Stimulated activated CD4-positive, alpha-beta T cell treated with anti-CD3 and anti-CD28 coated beads, Interleukin-4, amount 100 ng/mL, for 24 hours (primary cell): Measurements from ENCODE around the gene GATA3.

ENCODE experiments used
- DNase-seq: peaks from one replicate; pipeline ENCODE4 v3.0.0-alpha.2; 2020

GATA3 gene

DNA sequence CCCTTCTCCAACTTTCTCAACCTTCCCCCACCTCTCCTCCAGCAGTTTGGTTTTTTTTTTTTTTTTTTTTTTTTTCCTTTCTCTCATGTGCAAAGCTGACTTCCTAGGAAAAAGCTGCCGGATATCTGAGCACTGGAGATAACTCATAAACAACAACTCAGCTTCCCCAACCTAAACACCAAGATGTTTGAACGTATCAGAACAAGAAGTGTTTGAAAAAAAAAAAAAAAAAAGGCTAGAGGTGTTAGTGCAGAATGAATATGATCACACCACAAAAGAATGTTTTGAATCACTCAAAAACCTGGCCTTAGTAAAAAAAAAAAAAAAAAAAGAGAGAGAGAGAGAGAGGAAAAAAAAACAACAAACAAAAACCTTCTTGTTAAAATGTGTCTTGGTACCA is 11.2 kb downstream of the GATA3 start:
- no peak for DNase-seq

DNA sequence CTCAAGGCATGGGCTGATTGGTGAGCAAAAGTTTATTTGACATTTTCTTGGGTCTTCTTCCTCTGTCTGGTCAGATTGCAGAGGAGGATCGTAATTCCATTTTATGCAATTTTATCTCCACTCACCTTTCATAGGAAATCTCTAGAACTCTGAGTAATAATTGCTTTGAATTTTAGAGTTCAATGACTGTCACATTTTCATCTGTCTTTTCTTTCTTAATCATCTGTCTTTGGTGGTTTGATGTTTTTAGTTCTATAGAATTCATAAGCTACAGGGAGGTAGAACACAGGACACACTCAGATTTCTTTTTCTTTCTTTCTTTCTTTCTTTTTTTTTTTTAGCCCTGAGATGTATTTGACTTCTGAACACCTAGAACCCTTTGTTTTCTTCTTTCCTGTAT is 11.6 kb downstream of the GATA3 start:
- no peak for DNase-seq

DNA sequence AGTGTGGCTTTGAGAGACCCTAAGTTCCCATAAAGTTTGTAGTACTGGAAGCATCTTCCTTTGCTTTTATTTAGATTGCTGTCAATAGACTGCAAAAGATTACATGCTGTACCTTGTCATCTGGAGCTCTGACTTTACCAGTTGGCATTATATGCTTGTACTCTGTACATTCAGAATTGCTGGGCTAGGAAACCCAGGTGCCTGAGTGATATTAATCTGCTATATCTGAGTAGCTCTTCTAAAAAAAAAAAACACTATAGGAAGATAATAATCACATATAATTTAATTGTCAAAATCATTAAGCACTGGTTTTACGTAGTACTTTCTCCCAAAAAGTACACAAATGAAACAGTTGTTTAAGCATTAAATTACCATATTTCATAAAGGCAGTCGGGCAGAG is 12.3 kb downstream of the GATA3 start:
- DNase-seq, result no peak

DNA sequence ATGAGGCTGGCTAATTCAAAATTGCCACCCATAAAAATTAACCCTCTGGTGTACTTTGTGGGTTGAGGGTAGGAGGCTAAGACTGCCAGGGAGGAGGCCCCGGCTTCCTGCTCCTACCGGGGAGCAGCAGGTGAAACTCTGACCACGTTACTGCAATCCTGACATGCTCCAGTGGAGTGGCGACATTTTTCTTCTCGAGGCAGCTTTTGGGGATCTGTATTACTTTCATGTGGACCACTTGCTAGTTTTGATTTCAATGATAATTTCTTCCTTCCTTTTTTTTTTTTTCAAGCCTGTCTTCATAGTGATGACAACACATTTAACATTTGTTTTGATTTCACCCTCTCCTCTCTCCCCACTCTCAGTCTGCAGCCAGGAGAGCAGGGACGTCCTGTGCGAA is 14.6 kb downstream of the GATA3 start:
- DNase-seq, result no peak

DNA sequence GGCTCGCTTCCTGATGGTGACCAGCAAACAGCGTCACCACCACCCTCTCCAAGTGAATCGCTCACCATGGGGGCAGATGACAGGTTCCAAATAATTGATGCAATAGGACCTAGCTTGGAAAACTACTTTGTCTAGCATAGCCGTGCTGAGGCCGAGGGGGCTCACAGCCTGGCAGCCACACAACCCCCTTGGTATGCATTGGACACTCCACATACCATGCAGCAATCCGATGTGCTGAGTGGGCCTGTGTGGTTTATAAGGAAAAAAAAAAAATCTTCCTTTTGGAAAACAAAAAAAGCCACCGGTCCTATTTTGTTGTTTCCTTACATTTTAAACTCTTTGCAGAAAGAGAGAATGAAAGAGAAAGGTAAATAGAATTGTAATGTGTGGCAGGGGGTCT is 15.1 kb downstream of the GATA3 start:
- no peak for DNase-seq

DNA sequence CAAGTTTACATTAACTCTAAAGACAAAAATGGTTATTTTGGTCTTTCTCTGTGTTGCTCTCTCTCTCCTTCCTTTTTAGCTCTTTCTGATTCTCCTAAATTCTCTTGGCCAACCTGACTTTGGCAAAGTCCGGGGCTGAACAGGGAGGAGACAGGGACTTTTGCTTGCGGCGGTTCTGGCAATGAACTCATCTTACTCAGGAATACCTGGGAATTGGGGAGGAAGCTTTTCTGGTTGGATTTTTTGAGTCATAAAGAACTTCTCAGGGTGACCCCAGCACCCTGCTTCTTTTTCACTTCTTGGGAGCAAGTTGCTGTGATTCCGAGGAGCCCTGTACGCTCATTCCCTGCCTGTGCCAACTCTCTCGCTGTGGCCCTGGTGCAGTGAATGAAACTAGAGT is 16.0 kb downstream of the GATA3 start:
- no peak for DNase-seq

DNA sequence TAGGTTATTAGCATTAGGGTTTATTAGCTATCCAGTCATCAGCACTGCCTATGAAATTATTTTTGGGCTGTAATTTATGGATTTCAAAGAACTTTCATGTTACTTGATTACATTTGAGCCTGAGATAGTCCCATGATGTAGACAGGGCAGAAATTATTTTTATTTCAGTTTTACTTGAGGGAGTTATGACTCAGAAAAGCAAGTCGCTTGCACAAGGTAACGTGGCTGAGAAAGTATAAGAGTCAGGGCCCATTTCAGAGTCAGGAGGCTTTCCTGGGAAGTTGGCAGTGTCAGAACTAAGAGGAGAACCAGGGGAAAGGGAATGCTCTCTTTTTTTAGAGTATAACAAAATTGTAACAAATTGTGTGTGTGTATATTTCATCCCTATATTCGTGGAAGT is 16.5 kb downstream of the GATA3 start:
- no peak for DNase-seq

DNA sequence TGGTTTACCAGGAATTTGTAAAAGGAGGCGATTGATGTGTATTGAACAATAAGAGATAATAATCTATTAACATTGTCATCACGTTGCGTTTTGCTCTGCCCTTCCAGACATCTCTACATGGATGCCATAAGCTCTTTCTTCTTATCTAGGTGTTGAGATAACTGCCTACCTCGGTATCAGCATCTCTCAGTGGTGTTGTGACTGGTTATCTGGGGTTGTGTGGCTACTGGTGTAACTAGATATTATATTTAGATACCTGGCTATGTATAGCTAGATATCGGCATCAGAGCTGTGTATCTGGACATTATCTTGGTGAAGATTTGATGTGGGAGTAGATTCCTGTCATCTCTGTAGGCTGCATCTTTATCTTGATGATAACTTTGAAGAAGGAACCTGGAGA is 17.2 kb downstream of the GATA3 start:
- no peak for DNase-seq

DNA sequence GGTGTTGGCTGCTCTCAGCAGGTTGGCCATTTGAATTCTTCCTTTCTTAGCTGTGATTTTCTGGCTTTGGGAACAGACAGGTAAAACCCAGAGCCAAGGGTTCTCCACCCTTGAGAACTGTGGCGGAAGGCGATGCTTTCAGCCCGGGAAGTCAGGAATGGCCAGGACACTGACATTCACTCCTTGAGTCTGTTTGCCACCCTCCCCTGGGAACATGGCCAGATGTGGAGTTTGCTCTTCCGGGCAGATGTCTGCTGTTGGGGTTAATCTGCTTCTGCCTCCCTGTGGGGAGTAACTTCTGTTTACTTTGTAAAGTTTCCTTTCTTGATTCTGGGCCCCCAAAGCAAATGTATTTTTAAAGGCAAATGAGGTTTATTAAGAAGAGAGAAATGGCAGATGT is 17.7 kb downstream of the GATA3 start:
- no peak for DNase-seq

DNA sequence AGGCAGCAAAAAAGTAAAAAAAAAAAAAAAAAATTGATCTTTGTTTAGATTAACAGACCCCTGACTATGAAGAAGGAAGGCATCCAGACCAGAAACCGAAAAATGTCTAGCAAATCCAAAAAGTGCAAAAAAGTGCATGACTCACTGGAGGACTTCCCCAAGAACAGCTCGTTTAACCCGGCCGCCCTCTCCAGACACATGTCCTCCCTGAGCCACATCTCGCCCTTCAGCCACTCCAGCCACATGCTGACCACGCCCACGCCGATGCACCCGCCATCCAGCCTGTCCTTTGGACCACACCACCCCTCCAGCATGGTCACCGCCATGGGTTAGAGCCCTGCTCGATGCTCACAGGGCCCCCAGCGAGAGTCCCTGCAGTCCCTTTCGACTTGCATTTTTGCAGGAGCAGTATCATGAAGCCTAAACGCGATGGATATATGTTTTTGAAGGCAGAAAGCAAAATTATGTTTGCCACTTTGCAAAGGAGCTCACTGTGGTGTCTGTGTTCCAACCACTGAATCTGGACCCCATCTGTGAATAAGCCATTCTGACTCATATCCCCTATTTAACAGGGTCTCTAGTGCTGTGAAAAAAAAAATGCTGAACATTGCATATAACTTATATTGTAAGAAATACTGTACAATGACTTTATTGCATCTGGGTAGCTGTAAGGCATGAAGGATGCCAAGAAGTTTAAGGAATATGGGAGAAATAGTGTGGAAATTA is 19.4 kb downstream of the GATA3 start:
- no peak for DNase-seq

DNA sequence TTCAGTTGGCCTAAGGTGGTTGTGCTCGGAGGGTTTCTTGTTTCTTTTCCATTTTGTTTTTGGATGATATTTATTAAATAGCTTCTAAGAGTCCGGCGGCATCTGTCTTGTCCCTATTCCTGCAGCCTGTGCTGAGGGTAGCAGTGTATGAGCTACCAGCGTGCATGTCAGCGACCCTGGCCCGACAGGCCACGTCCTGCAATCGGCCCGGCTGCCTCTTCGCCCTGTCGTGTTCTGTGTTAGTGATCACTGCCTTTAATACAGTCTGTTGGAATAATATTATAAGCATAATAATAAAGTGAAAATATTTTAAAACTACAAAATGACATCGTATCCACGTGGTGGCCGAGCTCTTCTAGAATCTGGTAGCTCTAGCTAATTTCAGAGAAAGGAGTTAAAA is 20.4 kb downstream of the GATA3 start:
- DNase-seq, result no peak

DNA sequence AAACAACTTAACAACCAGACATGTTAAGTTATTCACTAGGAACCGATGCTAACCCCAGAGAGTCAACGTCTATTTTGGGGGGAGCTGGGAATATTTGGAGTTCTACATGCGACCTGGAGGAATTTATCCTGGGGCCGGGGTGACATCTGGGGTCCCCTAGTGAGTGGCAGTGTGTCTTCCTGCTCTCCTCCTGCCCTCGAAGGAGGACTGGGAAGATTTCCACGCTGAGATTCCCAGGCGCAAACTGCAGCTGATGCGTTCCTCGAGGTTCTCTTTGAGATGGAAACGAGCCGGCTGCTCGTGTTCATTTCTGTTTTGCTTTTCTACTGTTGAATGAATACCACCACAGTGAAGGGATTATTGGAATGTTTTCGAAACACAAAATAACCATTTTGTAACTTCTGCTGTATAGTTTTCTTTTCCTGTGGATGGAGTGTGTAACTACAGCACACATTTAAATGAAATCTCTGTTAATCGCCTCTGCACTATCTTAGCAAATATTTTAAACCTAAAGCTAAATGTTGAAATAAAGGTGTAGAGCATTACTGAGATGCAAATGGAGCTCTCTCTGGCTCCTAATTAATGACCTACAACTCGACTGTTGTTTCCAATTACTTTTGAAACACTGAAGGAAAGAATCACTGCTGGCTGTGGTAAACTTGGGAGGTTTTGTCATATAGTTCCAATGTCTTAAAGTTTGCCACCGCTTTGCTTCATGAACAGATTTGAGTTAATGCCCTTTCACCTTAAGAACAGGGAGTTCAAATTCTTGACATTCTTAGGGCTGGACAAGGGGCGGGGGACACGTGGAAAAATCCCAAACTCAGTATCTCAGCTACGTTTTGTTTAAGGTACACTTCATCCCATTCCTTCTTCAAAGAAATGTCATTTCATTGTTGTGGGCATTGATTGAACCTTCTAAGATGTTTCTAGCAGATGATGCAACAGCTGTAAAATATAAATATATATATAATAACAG is 21.1 kb downstream of the GATA3 start:
- no peak for DNase-seq

DNA sequence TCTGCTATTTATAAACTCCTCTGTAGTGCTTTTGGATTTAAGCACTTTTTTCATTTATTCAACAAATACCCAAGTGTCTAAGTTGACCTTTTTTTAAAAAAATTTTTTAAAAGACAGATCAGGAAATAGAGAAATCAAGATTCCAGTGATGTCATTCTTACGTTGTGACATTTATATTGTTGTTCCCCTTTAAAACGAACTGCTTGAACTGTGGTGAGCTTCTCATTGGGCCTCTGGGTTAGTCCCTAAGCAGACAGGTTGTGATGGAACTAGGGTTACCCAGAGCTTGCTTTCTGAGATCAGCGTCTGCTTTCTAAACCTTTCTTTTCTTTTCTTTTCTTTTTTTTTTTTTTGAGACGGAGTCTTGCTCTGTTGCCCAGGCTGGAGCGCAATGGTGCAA is 22.4 kb downstream of the GATA3 start:
- DNase-seq, result no peak

DNA sequence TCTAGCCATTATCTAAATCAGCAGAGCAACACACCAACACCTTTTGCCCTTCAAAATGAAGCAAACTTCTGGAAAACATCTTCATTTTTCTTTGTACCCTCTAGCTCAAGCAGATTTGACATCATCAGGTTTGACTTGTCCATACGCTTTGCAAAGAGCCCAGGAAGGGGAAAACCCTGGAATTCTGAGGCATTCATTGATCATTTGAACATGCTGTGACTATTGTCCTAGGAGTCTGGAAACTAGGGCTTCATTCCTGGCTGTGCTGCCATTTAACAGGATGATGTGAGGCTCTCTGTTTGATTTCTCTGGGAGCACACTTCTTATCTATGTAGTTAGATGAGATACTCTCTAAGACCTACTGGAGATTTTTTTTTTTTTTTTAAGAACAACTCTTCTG is 23.5 kb downstream of the GATA3 start:
- no peak for DNase-seq

DNA sequence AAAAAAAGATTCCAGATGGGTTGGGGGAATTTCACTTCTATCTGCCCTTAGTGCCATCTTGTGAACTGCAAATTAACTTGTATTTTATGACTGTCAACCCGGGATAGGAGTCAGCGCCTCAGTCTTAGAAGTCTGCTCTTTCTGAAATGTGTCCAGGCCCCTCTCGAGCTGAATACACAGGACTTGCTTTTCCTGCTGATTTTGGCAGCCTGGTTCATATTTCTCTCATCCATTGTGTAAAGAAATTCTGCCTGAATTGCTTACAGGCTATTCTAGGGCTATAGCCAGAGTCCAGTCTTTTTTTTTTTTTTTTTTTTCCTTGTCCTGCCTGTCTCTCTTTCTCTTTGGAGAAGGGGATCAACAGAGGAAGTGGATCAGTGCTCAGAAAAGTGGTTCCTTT is 24.6 kb downstream of the GATA3 start:
- no peak for DNase-seq

DNA sequence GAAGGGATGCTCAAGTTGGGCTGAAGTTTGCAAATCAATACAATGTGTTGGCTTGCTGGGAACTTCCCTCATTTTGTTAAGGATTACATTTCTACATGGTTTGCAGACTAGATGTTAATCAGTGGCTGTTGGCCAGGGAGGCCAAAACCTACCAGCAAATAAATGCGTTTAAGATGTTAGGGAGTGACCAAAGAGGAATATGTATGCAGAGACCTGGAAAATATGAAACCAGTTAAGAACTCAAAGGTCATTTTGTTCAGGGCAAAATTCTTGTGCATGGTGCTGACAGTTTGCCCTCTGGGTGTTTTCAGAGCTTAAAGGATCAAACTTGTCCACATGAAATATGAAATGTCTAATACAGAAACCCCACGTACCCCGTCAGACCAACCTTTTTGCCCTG is 30.3 kb downstream of the GATA3 start:
- DNase-seq, result no peak

DNA sequence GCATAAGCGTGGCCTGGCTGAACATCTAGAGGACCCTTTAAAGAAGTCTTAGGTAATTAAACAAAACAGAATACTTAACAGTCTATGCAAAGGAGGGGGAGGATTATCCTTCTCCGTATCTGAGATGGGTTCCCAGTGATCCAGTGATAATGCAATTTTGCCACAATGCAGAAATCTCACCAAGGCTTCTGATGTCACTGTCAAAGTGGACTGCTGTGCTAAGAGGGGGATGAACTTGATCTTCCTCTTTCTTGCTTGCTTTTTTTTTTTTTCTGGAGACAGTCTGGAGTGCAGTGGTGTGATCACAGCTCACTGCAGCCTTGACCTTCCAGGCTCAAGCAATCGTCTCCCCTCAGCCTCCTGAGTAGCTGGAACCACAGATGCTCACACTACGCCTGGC is 30.8 kb downstream of the GATA3 start:
- no peak for DNase-seq

DNA sequence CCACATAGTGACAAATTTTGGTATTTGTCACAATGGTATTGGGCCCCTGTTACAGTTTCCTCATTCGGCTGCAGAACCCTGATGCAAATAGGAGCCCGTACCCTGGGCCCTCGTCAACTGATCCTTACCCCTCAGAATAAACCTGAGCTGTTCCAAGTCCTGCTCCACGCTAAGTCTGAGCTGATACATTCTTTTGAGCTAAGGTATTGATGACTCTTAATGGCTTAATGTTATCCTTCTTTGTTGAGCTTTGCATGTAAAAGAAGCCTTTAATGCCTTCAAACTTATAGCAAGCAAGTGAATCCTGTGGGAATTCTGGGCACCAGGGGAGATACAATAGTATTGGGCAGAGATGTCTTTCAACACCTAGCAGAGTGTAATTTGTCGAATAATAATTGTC is 31.8 kb downstream of the GATA3 start:
- no peak for DNase-seq

DNA sequence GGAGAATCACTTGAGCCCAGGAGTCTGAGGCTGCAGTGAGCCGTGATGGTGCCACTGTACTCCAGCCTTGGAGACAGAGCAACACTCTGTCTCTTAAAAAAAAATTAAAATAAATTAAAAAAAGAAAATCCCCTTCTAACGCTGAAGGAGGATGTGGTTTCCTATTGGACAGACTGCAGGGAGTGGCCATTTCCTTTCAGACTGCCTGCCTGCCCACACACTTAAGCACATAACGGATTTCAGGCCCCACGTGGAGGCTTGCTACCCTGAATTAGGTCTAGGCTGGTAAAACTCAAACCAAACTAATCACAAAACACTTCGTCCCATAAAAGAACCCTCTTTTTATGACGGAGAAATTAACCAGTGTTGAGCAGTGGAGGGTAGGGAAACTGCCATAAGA is 34.0 kb downstream of the GATA3 start:
- DNase-seq, result peak; percentile 32

DNA sequence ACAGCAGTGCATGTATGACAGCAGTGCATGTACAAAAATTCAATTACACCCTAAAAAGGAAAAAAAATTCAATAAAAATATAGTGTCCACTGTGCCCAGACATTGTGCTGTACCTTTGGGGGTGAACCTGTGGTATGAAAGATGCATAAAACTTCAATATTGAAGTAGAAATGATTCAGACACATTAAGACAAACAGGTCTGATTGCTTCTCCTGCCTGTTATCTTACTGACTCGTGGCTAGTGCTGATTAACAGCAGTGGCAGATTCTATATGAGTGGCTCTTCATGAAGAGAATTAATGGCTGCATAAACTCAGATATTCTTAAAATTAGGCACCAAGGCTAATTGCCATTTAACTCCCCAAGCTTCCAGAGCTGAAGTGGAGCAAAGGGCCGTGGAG is 37.9 kb downstream of the GATA3 start:
- DNase-seq, result no peak

DNA sequence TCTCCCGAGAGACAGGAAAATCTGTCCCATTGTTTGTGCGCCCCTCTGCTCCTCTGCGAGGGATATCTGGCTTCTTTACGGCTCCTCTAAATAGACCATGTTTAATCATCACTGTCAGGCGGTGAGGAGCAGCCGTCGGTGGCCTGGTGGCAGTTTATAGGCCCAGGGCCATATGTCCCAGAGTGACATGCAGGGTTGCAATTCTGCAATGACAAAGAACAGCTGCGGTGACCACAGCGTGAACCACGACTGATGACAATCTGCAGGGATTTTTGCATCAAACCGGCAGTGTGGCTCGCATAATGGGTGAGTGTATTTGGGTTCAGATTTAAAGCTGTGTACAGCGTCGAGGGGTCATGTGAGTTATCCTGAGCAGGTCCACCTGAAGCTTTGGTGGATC is 41.5 kb downstream of the GATA3 start:
- no peak for DNase-seq

DNA sequence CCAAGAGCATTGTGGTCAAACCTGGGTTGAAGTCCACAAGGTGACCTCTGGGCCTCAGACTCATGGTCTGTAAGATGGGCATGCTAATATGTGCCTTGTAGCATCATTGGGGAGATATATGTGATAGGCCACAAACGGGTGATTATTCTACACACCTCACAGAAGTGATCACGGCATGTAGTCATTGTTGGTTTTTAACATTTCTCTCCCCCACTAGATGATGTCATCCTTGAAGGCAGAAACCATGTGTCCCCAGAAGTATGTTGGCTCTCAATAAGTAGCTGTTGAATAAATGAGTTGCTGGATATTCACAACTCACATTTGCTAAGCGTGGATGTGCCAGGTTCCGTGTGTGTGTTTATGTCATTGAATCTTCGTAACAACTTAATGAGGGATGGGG is 42.4 kb downstream of the GATA3 start:
- DNase-seq, result no peak

DNA sequence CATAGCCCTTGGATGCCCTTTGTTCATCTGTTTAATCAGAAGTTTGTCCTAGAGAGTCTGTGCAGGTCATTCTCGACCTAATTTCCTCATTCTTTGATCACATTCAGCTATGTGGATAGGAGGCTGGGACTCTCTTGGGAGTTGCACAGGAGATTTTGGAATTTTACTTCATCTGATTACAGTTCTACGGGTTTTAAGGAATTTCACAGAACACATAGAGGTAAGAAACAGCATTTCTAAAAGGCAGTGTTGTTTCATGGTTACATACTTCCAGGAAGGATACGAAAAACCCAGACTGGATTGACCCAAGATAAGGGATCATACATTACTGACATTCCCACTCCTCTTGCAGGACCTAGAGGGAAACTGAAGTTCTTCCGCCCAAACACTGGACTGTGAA is 45.9 kb downstream of the GATA3 start:
- no peak for DNase-seq

DNA sequence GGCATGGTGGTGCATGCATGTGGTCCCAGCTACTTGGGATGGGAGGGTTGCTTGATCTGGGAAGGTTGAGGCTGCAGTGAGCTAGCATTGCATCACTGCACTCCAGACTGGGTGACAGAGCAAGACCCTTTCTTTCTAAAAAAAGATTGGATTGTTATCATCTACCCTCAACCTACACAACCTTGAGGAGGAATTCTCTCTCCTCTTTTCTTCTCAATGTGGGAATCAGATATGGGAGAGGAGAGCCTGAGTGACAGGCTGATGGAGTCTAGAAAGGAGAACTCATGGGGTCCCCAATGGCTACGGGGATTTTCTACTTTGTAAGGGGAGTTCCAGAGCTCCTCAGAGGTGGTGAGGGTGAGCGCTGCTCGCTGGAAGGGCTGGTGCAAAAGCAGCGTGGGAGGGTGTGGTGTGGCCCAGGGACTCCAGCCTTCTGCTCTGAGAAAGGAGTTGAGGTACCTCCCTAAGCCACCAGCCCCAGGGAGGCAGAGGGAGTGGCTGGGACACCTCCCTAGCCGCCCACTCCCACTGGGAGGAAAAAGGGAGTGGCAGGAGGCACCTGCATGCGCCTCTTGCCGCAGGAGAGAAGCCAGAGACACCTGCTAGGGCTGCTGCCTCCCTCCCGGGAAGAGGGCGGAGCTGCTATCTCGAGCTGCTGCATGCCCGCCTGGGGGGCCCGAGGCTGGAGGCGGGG is 48.4 kb downstream of the GATA3 start:
- DNase-seq, result no peak
